Testis (tissue), 2 donors: ENCODE measurements around the gene CLIP4.

Experiments used
- POLR2A ChIP-seq: fragments of 450-650 bp; IDR thresholded peaks from one replicate; pipeline ENCODE4 v1.6.1; 2017; ENCODE audit warnings: antibody characterized with exemption, mild to moderate bottlenecking, moderate library complexity
- TF ChIP-seq, protein P1 (sequence below), 3 experiments: fragments of 450-650 bp in 2 of 3; fragments of 200-600 bp in 1 of 3; sonication (generic) in 1 of 3; IDR thresholded peaks; one replicate each; pipeline ENCODE4 v1.5.1; 2016 to 2019; ENCODE audit warnings: antibody characterized with exemption in 3 of 3, mild to moderate bottlenecking in 2 of 3, moderate library complexity in 1 of 3

DNA sequence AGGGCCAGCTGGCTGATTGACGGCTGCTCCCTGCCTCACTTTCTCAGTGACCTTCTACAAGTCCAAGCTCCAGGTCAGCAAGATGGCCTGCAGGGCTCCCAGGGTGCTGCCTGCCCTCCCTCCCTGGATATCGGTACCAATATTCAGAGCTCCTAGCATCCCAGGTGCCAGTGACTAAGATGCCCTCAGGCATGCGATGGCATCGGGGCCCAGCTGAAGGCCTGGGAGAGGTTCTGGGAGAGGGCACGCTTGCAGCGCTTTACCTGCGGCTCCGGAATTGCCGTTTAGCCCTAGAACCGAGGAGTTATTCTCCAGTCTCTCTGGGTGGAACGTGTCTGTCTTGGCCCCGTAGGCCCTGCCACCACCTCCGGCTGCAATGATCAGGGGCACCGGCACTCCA lies 116.8 kb downstream of the CLIP4 start:
- TF ChIP-seq POLR2A: no peak
- TF ChIP-seq, protein P1, sequence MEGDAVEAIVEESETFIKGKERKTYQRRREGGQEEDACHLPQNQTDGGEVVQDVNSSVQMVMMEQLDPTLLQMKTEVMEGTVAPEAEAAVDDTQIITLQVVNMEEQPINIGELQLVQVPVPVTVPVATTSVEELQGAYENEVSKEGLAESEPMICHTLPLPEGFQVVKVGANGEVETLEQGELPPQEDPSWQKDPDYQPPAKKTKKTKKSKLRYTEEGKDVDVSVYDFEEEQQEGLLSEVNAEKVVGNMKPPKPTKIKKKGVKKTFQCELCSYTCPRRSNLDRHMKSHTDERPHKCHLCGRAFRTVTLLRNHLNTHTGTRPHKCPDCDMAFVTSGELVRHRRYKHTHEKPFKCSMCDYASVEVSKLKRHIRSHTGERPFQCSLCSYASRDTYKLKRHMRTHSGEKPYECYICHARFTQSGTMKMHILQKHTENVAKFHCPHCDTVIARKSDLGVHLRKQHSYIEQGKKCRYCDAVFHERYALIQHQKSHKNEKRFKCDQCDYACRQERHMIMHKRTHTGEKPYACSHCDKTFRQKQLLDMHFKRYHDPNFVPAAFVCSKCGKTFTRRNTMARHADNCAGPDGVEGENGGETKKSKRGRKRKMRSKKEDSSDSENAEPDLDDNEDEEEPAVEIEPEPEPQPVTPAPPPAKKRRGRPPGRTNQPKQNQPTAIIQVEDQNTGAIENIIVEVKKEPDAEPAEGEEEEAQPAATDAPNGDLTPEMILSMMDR (IDR thresholded peaks at IDR 0.05): no peak
